HAP-1 (cell line): Measurements from ENCODE around the gene CGREF1.

Experiments used
- DNase-seq, 2 experiments: peaks; one replicate each; pipeline ENCODE4 v3.0.0-alpha.2; 2016 to 2020; ENCODE audit warnings: low spot score in 2 of 2
- H3K27me3 ChIP-seq: fragments of 250-450 bp; sonication (Bioruptor Pico); 2 replicates; pipeline ENCODE4 v1.5.1; 2020; ENCODE audit warnings: low read depth, mild to moderate bottlenecking, moderate library complexity
- H3K36me3 ChIP-seq: fragments of 250-450 bp; sonication (Bioruptor Pico); replicated peaks from 2 replicates; pipeline ENCODE4 v1.5.1; 2020; ENCODE audit warnings: mild to moderate bottlenecking
- H3K4me1 ChIP-seq: fragments of 250-450 bp; sonication (Bioruptor Pico); 2 replicates; pipeline ENCODE4 v1.5.1; 2020; ENCODE audit warnings: mild to moderate bottlenecking
- H3K4me3 ChIP-seq: fragments of 250-450 bp; sonication (Bioruptor Pico); 2 replicates; pipeline ENCODE4 v1.5.1; 2020; ENCODE audit warnings: mild to moderate bottlenecking, moderate library complexity
- H3K9me3 ChIP-seq: fragments of 250-450 bp; sonication (Bioruptor Pico); 2 replicates; pipeline ENCODE4 v1.5.1; 2020; ENCODE audit warnings: mild to moderate bottlenecking, moderate library complexity
- in situ Hi-C: fragments of 300-500 bp; cut with MboI; formaldehyde crosslinking; loops from 3 replicates; pipeline ENCODE4 v1.14.3; 2020; ENCODE audit warnings: low sequenced_read_pairs, inconsistent platforms, mixed read lengths

The CGREF1 gene

DNA sequence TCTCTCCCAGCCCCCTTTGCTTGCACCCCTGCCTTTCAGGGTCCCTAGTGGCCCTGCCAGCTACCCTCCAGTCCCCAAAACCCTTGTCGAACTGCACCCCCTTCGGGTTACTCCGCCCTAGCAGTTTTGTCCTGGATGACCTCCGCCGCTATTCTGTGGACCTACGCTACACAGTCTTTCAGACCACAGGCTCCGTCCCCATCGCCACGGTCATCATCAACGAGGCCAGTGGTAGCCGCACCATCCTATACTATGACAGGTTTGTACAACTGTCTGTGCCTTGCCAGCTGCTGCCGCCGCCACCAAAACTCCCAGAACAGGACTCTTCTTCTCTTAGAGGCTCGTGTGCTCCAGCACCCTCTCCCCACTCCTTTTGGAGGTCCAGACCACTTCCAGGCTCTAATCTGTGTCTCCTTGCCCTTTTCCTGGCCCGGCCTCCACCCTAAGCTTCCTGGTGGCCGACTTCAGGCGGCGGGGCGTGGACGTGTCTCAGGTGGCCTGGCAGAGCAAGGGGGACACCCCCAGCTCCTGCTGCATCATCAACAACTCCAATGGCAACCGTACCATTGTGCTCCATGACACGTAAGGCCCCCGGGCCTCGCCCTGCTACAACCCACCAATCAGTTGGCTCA lies 24.5 kb downstream of the CGREF1 start:
- no peak for DNase-seq
- Histone ChIP-seq H3K27me3 (no peaks in the 10 kb centered on the region), H3K9me3 (no peaks in the 10 kb centered on the region), H3K4me1 (0 out of 2 replicates have a peak, but pooled peaks cover 2% of the 10 kb centered on the region), H3K36me3 (no peaks in the 10 kb centered on the region), H3K4me3 (no peak overlapping the region)
- in situ Hi-C loops, result no loop called here

DNA sequence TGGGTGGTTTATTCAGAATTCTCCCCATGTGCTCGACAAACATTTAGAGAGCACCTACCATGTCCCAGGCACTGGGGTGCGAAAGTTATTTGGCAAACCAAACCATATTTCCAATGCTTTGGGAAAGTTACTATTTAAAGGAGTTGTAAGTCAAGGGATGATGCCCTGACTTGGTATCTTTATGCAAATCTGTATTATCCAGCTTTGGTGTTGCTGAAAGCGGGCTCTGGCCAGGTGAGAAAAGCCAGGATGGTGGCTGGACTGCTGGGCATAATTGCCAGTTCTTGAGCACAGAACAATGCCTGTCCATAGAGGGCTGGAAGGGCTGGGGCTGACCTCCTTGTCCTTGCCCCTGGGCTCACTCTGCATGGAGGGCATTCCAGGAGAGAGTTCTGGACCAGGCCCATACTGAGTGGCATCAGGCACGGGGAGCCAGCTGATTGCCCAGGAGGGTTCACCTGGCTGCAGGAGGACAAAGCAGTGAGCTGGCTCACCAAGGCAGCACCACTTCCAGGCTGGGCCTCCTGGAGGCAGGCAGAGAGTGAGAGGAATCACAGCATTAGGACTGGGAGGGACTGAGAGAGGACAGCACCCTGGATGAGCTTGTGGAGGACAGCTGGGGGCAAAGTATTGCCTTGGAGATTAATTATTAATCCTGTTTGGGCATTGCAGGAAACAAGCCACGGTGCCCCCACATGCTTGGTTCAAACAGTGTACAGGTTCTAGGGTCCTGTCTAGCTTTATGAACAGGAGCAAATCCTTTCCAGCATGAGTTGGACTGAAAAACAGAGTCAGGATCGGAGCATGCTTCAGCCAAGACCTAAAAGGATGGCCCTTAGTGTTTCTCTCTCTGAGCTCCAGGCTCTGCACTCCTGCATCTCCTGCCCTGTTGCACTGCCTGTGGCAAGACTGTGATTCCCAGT lies 25.2 kb downstream of the CGREF1 start:
- 0 out of 2 replicates have a peak, but pooled peaks cover 2% of the 10 kb centered on the region for H3K4me1 ChIP-seq
- no peak overlapping the region for H3K4me3 ChIP-seq
- no peaks in the 10 kb centered on the region for H3K27me3 ChIP-seq
- no peaks in the 10 kb centered on the region for H3K9me3 ChIP-seq
- no peaks in the 10 kb centered on the region for H3K36me3 ChIP-seq
- in situ Hi-C loops, result no loop called here
- DNase-seq, result no peak

DNA sequence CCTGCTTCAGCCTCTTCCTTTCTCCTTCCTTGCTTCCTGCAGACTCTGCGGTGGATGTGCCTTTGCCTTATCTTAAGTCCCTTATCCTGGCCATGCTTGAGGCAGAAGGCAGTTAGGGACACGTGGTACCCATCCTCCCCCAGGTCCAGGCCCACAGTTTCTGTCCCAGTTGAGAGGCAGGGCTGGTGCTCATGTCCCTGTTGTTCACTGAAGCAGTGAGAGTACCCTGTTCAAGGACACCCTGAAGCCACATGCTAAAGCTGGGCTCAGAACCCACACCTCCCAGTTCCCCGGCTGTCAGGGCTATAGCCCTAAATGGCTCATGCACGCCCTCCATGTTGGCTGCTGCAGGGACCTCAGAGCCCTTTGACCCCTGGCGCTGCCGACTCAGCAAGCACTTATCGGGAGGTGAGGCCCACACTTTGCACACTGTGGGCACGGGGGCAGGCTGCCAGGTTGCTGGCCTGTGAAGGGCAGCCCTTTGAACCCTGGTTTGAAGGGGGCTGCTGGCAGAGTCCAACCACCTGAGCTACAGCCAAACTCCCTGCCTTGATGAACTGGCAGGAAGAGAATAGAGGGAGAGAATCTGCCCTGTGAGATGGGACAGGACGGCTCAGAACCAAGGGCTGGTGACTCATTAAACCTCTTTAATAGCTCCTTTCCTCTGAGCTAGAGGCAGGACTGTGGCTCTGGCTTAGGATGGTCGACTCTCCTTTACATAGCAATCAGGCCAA lies 26.1 kb downstream of the CGREF1 start:
- Histone ChIP-seq H3K9me3 (no peaks in the 10 kb centered on the region), H3K4me1 (peaks cover 7% of the 10 kb centered on the region), H3K27me3 (no peaks in the 10 kb centered on the region), H3K4me3 (no peak overlapping the region), H3K36me3 (no peaks in the 10 kb centered on the region)
- in situ Hi-C loops, result no loop called here
- DNase-seq, result no peak

DNA sequence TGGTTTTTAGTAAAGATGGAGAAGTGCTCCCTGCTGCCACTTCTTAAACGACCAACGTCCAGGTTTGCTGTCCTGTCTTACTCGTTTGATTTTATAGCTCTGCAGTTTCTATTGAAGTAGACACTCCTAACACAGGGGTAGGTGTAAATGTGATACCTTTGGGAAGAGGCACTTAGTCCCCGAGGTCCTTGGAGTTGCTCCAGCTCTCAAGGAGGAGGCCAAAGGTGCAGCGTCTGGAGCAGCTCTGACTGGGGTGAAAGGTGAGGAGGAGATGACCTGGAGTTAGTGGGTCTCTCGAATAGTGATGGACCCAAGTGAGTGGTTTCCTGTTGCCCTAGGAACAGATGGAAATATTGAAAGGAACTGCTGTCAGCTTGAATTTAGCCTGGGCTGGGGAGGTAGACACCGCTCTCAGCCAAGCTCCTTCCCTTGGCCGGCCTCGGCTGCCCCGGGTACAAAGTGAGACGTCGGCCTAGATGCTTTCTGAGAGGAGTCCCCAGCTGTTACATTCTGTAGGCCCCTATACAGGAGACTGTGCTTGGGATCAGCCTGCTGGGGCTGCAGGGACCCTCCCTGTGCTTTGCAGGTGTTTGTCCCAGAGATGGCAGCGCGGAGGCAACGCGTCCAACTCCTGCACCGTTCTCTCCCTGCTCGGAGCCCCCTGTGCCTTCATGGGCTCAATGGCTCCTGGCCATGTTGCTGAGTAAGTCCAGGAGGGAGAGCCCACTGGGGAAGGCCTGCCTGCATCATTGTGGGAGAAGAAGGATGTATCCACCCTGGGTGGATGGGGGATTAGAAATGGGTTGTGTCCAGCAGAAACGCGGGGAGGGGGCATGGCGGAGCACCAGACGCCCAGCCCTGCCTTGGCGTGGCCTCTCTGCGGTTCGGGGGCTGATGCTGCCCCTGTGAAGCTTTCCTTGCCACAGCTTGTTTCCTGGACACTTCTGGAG lies 26.9 kb downstream of the CGREF1 start:
- H3K36me3 ChIP-seq, result no peaks in the 10 kb centered on the region; the same call in 1 of the 2 replicates
- no peaks in the 10 kb centered on the region for H3K27me3 ChIP-seq
- no peak overlapping the region for H3K4me3 ChIP-seq
- in situ Hi-C loops, result no loop called here
- DNase-seq, result no peak
- no peaks in the 10 kb centered on the region for H3K9me3 ChIP-seq
- H3K4me1 ChIP-seq, result peaks cover 14% of the 10 kb centered on the region

DNA sequence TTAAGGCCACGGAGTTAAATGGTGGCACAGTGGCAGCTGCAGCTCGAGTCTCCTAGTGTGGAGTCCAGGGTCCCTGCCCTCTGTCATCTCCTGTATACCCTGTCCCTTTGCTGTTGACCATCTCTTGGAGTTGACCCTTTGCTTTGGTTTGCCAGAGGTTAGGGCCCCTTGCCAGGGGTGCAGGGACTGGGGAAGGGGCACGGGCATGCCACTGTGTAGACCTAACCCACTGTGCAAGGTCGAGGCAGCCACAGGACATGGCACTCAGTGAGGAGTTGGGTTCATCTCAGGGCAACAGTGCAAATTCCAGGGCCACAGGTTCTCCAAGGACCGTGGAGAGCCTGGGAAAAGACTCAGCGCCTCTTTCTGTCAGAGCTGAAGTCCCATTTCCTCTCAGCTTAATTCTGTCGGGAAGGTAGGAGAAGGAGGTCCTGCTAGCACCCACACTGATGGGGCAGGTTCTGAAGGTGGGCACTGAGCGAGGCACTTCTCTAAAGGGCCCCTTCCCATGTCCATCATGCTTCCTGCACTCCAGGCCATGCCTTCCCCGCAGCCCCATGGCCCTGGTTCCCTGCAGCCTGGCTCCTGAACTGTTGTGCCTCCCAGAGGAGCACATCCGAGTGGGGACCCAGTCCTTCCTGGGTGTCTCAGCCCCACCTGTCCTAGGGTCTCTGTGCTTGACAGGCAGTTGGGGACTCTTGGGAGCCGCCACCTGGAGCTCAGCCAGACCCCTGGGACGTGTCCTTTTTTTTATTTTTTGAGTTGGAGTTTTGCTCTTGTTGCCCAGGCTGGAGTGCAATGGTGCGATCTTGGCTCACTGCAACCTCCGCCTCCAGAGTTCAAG lies 29.6 kb downstream of the CGREF1 start:
- in situ Hi-C loops, result no loop called here
- DNase-seq, result no peak
- Histone ChIP-seq H3K36me3 (no peaks in the 10 kb centered on the region; the same call in 1 of the 2 replicates), H3K4me1 (peaks cover 12% of the 10 kb centered on the region), H3K4me3 (no peak overlapping the region), H3K9me3 (no peaks in the 10 kb centered on the region), H3K27me3 (no peaks in the 10 kb centered on the region)

DNA sequence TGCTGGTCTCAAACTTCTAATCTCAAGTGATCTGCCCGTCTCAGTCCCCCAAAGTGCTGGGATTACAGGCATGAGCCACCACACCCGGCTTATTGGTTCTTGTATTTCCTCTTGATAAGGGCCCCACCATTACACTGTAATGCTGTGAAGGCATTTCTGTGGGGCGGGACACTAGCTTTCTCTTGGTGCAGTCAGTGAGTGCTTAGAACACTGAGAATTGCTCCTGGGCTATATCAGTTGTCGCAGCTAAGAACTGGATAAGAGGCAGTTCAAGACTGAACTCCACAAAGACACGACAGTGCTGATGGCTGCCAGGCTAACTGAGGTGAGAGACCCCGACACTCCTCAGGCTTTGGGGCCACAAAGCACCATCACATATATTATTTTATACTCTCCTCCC lies 30.3 kb downstream of the CGREF1 start:
- no peaks in the 10 kb centered on the region; the same call in 1 of the 2 replicates for H3K36me3 ChIP-seq
- H3K4me3 ChIP-seq, result no peak overlapping the region
- no peaks in the 10 kb centered on the region for H3K9me3 ChIP-seq
- no peak for DNase-seq
- H3K27me3 ChIP-seq, result no peaks in the 10 kb centered on the region
- in situ Hi-C loops, result no loop called here
- peaks cover 12% of the 10 kb centered on the region for H3K4me1 ChIP-seq

DNA sequence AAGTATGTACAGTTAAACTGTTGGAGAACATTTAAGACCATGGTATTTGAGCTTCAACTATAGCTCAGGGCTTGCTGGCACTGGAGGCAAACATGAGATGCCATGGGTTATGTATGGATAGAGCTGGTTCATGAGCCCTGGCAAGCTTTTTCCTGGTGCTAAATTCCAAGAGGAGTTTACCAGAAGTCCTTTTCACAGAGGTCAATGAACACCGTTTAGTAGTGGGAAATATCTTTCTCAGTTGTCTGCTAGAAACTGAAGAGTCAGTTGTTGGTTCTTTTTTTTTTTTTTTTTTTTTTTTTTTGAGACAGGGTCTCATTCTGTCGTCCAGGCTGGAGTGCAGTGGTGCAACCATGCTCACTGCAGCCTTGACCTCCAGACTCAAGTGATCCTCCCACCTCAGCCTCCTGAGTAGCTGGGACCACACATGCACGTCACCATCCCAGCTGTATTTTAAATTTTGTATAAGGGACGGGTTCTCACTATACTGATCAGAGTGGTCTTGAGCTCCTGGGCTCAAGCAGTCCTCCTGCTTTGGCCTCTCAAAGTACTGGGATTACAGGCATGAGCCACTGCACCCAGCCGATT lies 31.0 kb downstream of the CGREF1 start:
- in situ Hi-C loops, result no loop called here
- H3K4me3 ChIP-seq, result peak overlapping the region; percentile 57
- H3K4me1 ChIP-seq, result peaks cover 12% of the 10 kb centered on the region
- no peaks in the 10 kb centered on the region; the same call in 1 of the 2 replicates for H3K36me3 ChIP-seq
- no peaks in the 10 kb centered on the region for H3K27me3 ChIP-seq
- no peak for DNase-seq
- H3K9me3 ChIP-seq, result no peaks in the 10 kb centered on the region

DNA sequence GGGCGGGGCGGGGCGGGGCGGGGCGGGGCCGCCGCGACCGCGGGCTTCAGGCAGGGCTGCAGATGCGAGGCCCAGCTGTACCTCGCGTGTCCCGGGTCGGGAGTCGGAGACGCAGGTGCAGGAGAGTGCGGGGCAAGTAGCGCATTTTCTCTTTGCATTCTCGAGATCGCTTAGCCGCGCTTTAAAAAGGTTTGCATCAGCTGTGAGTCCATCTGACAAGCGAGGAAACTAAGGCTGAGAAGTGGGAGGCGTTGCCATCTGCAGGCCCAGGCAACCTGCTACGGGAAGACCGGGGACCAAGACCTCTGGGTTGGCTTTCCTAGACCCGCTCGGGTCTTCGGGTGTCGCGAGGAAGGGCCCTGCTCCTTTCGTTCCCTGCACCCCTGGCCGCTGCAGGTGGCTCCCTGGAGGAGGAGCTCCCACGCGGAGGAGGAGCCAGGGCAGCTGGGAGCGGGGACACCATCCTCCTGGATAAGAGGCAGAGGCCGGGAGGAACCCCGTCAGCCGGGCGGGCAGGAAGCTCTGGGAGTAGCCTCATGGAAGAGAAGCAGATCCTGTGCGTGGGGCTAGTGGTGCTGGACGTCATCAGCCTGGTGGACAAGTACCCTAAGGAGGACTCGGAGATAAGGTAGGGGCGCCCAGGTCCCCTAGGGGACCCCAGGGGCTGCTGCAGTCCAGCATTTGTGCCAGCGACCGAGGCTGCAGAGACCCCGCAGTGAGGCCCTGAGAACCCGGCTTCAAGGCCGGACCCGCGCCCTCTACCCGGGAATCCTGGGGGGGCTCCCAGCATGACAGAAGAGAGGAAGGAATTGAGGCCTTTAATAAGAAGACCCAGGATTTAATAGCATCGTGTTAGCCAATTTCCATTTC lies 32.0 kb downstream of the CGREF1 start, which contains the start of gene KHK:
Gene KHK (plus strand): TSS at position 49 of the 870 bp plus-strand sequence. CDS start 488 bp downstream, at position 537.
- in situ Hi-C loops, result no loop called here
- Histone ChIP-seq H3K36me3 (no peaks in the 10 kb centered on the region; the same call in 1 of the 2 replicates), H3K4me3 (peak within 1 kb of the TSS; percentile 57), H3K9me3 (no peaks in the 10 kb centered on the region), H3K27me3 (no peaks in the 10 kb centered on the region), H3K4me1 (peaks cover 12% of the 10 kb centered on the region)
- peak; percentile 37 to 82 for DNase-seq

DNA sequence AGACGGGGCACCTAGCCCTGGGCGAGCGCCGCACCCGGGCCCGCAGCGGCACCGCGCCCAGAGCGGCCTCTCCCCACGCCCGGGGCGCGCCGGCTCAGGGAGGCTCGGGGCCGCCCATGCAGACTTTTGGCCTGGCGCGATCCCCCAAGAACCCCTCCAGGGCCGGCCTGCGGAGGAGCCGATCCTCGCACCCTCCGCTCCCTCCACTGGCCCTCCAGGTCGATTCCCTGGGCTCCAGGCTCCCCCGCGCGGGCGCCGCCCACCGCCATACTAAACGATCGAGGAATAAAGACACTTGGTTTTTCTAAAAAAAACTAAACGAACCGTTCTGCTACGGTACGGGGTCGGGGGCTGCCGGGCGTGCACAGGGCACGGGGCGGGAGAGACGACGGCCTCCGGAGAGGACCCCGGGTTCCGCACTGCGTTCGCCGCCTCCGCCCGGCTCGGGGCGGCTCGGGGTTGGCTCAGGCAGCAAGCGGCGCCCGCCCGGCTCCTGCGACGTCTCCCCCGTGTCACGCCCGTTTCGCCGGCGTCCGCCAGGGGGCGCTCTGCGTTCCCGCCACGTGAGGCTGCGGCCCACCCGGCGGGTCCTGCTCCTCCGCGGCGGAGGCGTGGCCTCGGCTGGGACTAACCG lies 32.7 kb downstream of the CGREF1 start:
- peak; percentile 89 to 96 for DNase-seq
- Histone ChIP-seq H3K4me1 (peaks cover 17% of the 10 kb centered on the region), H3K4me3 (peak overlapping the region; percentile 57), H3K9me3 (no peaks in the 10 kb centered on the region), H3K36me3 (no peaks in the 10 kb centered on the region; the same call in 1 of the 2 replicates), H3K27me3 (no peaks in the 10 kb centered on the region)
- in situ Hi-C loops, result no loop called here

DNA sequence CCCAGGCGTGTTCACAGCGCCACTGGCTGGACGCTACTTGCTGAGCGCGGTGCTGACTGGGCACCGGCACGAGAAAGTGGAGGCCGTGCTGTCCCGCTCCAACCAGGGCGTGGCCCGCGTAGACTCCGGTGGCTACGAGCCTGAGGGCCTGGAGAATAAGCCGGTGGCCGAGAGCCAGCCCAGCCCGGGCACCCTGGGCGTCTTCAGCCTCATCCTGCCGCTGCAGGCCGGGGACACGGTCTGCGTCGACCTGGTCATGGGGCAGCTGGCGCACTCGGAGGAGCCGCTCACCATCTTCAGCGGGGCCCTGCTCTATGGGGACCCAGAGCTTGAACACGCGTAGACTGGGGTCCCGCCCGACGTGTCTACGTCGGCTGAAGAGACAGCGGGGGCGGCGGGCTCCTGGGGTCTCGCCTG lies 33.2 kb downstream of the CGREF1 start:
- no peaks in the 10 kb centered on the region for H3K9me3 ChIP-seq
- H3K4me3 ChIP-seq, result no peak overlapping the region
- in situ Hi-C loops, result no loop called here
- DNase-seq, result no peak
- peaks cover 17% of the 10 kb centered on the region for H3K4me1 ChIP-seq
- no peaks in the 10 kb centered on the region; the same call in 1 of the 2 replicates for H3K36me3 ChIP-seq
- H3K27me3 ChIP-seq, result no peaks in the 10 kb centered on the region
